Fibroblast of lung (primary cell): ENCODE results near the gene C10orf90.

Experiments used
- EZH2 ChIP-seq: IDR thresholded peaks from 2 replicates; pipeline ENCODE4 v1.5.1; 2012; ENCODE audit warnings: low read length, control low read depth, mild to moderate bottlenecking; ENCODE audit errors: missing control alignments
- TF ChIP-seq, protein P1 (sequence below), 2 donors: IDR thresholded peaks in 1 of 2; conservative IDR thresholded peaks in 1 of 2; 1 replicate in 1 of 2; 2 replicates in 1 of 2; pipeline ENCODE4 v1.5.1; 2011 to 2012; ENCODE audit warnings: low read length in 2 of 2, control low read depth in 1 of 2, inconsistent platforms in 1 of 2, low read depth in 1 of 2, mild to moderate bottlenecking in 1 of 2

GRCh38 chr10:126661841-126662515, 8.5 kb downstream of the C10orf90 start:
- TF ChIP-seq, protein P1, sequence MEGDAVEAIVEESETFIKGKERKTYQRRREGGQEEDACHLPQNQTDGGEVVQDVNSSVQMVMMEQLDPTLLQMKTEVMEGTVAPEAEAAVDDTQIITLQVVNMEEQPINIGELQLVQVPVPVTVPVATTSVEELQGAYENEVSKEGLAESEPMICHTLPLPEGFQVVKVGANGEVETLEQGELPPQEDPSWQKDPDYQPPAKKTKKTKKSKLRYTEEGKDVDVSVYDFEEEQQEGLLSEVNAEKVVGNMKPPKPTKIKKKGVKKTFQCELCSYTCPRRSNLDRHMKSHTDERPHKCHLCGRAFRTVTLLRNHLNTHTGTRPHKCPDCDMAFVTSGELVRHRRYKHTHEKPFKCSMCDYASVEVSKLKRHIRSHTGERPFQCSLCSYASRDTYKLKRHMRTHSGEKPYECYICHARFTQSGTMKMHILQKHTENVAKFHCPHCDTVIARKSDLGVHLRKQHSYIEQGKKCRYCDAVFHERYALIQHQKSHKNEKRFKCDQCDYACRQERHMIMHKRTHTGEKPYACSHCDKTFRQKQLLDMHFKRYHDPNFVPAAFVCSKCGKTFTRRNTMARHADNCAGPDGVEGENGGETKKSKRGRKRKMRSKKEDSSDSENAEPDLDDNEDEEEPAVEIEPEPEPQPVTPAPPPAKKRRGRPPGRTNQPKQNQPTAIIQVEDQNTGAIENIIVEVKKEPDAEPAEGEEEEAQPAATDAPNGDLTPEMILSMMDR (conservative IDR thresholded peaks at IDR 0.05 in 1 of 2, IDR thresholded peaks at IDR 0.05 in 1 of 2; ENCODE audit: low read depth in 1 of 2, low read length in 2 of 2), result no peak
- TF ChIP-seq EZH2, result no peak
